ENCODE data around the gene LCE1F. TPM values are rescaled to one million over a fixed set of nuclear protein-coding genes. Genes with fewer than 3 reads are reported as not detected.

The LCE1F gene
- total RNA-seq, 1 donor from 2014 or later: not detected

GRCh38 chr1:152770411-152770810, 4.5 kb upstream of the LCE1F start:
- H3K9me3 Mint-ChIP-seq (ENCODE audit: low read depth): peaks cover 71% of the 10 kb centered on the region
- H3K27ac Mint-ChIP-seq: no peak overlapping the region
- TF ChIP-seq CTCF (IDR thresholded peaks at IDR 0.05; ENCODE audit: unreplicated experiment): no peak
- H3K4me3 Mint-ChIP-seq (ENCODE audit: low read depth): no peak overlapping the region
- H3K4me1 Mint-ChIP-seq (ENCODE audit: low read depth): no peaks in the 10 kb centered on the region
- no peaks in the 10 kb centered on the region for H3K27me3 Mint-ChIP-seq
- DNase-seq (ENCODE audit: low spot score, unreplicated experiment): no peak
- peaks cover 2% of the 10 kb centered on the region for H3K36me3 Mint-ChIP-seq (ENCODE audit: insufficient read depth)

- Mint-ChIP-seq H3K36me3 (ENCODE audit: insufficient read depth) (peaks cover 2% of the 10 kb centered on the region), H3K4me1 (ENCODE audit: low read depth) (no peaks in the 10 kb centered on the region), H3K9me3 (ENCODE audit: low read depth) (peaks cover 62% of the 10 kb centered on the region), H3K4me3 (ENCODE audit: low read depth) (no peak overlapping the region), H3K27ac (no peak overlapping the region), H3K27me3 (no peaks in the 10 kb centered on the region)
- DNase-seq (ENCODE audit: low spot score, unreplicated experiment): no peak
- no peak for TF ChIP-seq CTCF (IDR thresholded peaks at IDR 0.05; ENCODE audit: unreplicated experiment)
Measured at GRCh38 chr1:152776361-152776760, 1.4 kb downstream of the LCE1F start.

- DNase-seq (ENCODE audit: low spot score, unreplicated experiment): no peak
- Mint-ChIP-seq H3K27ac (no peak overlapping the region), H3K27me3 (no peaks in the 10 kb centered on the region), H3K4me3 (ENCODE audit: low read depth) (no peak overlapping the region), H3K36me3 (ENCODE audit: insufficient read depth) (no peaks in the 10 kb centered on the region), H3K9me3 (ENCODE audit: low read depth) (peaks cover 60% of the 10 kb centered on the region), H3K4me1 (ENCODE audit: low read depth) (no peaks in the 10 kb centered on the region)
- TF ChIP-seq CTCF (IDR thresholded peaks at IDR 0.05; ENCODE audit: unreplicated experiment): no peak
Measured at GRCh38 chr1:152777510-152778137, 2.7 kb downstream of the LCE1F start.

- no peaks in the 10 kb centered on the region for H3K4me1 Mint-ChIP-seq (ENCODE audit: low read depth)
- no peak overlapping the region for H3K27ac Mint-ChIP-seq
- H3K9me3 Mint-ChIP-seq (ENCODE audit: low read depth): peaks cover 58% of the 10 kb centered on the region
- no peak for DNase-seq (ENCODE audit: low spot score, unreplicated experiment)
- H3K36me3 Mint-ChIP-seq (ENCODE audit: insufficient read depth): peaks cover 1% of the 10 kb centered on the region
- H3K4me3 Mint-ChIP-seq (ENCODE audit: low read depth): no peak overlapping the region
- TF ChIP-seq CTCF (IDR thresholded peaks at IDR 0.05; ENCODE audit: unreplicated experiment): no peak
- no peaks in the 10 kb centered on the region for H3K27me3 Mint-ChIP-seq
Measured at GRCh38 chr1:152783095-152783494, 8.2 kb downstream of the LCE1F start.

- no peak for TF ChIP-seq CTCF (IDR thresholded peaks at IDR 0.05; ENCODE audit: unreplicated experiment)
- no peak within 1 kb of the TSS for H3K27ac Mint-ChIP-seq
- H3K36me3 Mint-ChIP-seq (ENCODE audit: insufficient read depth): peaks cover 2% of the 10 kb centered on the region
- no peak for DNase-seq (ENCODE audit: low spot score, unreplicated experiment)
- H3K9me3 Mint-ChIP-seq (ENCODE audit: low read depth): peaks cover 59% of the 10 kb centered on the region
- H3K27me3 Mint-ChIP-seq: no peaks in the 10 kb centered on the region
- H3K4me3 Mint-ChIP-seq (ENCODE audit: low read depth): no peak within 1 kb of the TSS
- no peaks in the 10 kb centered on the region for H3K4me1 Mint-ChIP-seq (ENCODE audit: low read depth)
Measured at GRCh38 chr1:152786077-152786476, 11.1 kb downstream of the LCE1F start, which contains the start of gene LCE1E. LCE1E (plus strand) TSS chr1:152786257; CDS start chr1:152787300, 1,043 bp downstream.
